NB4 (cell line): ENCODE data around the gene DIP2C.

Source experiments
- DNase-seq: peaks from one replicate; pipeline ENCODE4 v3.0.0; 2010; ENCODE audit warnings: low read depth
- H3K4me3 ChIP-seq: one replicate; pipeline ENCODE4 v1.5.1; 2011; ENCODE audit warnings: mild to moderate bottlenecking, low read depth, low read length, moderate library complexity
- CTCF ChIP-seq: IDR thresholded peaks from one replicate; pipeline ENCODE4 v1.5.1; 2012; ENCODE audit warnings: low read depth, low read length
- MAX ChIP-seq: IDR thresholded peaks from 2 replicates; pipeline ENCODE4 v1.6.1; 2011; ENCODE audit warnings: low read depth, low read length
- MYC ChIP-seq: IDR thresholded peaks from 2 replicates; pipeline ENCODE4 v1.6.1; 2011; ENCODE audit warnings: low read depth, low read length
- POLR2A ChIP-seq: IDR thresholded peaks from 2 replicates; pipeline ENCODE4 v1.6.1; 2011; ENCODE audit warnings: mild to moderate bottlenecking; ENCODE audit not compliant: insufficient read length; ENCODE audit errors: extremely low read depth

Gene DIP2C

GRCh38 chr10:440127-440526 is 249.3 kb downstream of the DIP2C start:
- TF ChIP-seq CTCF = no peak
- no peak for TF ChIP-seq POLR2A
- TF ChIP-seq MYC = no peak
- TF ChIP-seq MAX = no peak
- no peak for DNase-seq
- H3K4me3 ChIP-seq = no peak overlapping the region

- H3K4me3 ChIP-seq = no peak overlapping the region
- no peak for TF ChIP-seq CTCF
- TF ChIP-seq POLR2A = no peak
- TF ChIP-seq MYC = no peak
- TF ChIP-seq MAX = no peak
- DNase-seq = no peak
Observed at GRCh38 chr10:437698-438490, 251.6 kb downstream of the DIP2C start.

- no peak for DNase-seq
- TF ChIP-seq CTCF (no peak), MAX (no peak), POLR2A (no peak), MYC (no peak)
- no peak overlapping the region for H3K4me3 ChIP-seq
Observed at GRCh38 chr10:436911-437665, 252.4 kb downstream of the DIP2C start.

- TF ChIP-seq MYC (no peak), MAX (no peak), POLR2A (no peak), CTCF (no peak)
- H3K4me3 ChIP-seq = no peak overlapping the region
- DNase-seq = no peak
Observed at GRCh38 chr10:436013-436697, 253.3 kb downstream of the DIP2C start.

- no peak overlapping the region for H3K4me3 ChIP-seq
- DNase-seq = no peak
- TF ChIP-seq MAX (no peak), MYC (no peak), POLR2A (no peak), CTCF (no peak)
Observed at GRCh38 chr10:435397-435796, 254.1 kb downstream of the DIP2C start.
